Measurements from ENCODE around the gene MAGEB3. TPM values are rescaled to one million over a fixed set of nuclear protein-coding genes. Genes with fewer than 3 reads are reported as not detected.
"Not testable (repeated sequence)": the region's sequence is repeated elsewhere in the genome, so short reads cannot be mapped to it uniquely, and the experiment has no call there.

The MAGEB3 gene
- total RNA-seq = not detected

GRCh38 chrX:30230395-30230794 lies at the start of gene MAGEB3:
MAGEB3 (plus strand) TSS chrX:30230657; CDS start chrX:30235925, 5,268 bp downstream.
- Histone ChIP-seq H3K4me3 (replicated peaks in 1 of 3) (no peak within 1 kb of the TSS), H3K36me3 (no peaks in the 10 kb centered on the region), H3K27me3 (no peaks in the 10 kb centered on the region), H3K9me3 (no peaks in the 10 kb centered on the region), H3K4me1 (no peaks in the 10 kb centered on the region), H3K27ac (no peak within 1 kb of the TSS)
- TF ChIP-seq POLR2A (IDR thresholded peaks at IDR 0.05) (no peak), CTCF (IDR thresholded peaks at IDR 0.05) (no peak)
- no peak for DNase-seq
- intact Hi-C loops (cut with DNase I) = no loop called here
- 78 to 81% methylated on average over 4 of the region's 4 CpGs for WGBS, 2 donors

- Histone ChIP-seq H3K27ac (no peak overlapping the region), H3K4me3 (replicated peaks in 1 of 3) (no peak overlapping the region), H3K27me3 (no peaks in the 10 kb centered on the region), H3K4me1 (no peaks in the 10 kb centered on the region), H3K9me3 (no peaks in the 10 kb centered on the region), H3K36me3 (no peaks in the 10 kb centered on the region)
- no peak for TF ChIP-seq CTCF (IDR thresholded peaks at IDR 0.05)
- TF ChIP-seq POLR2A (IDR thresholded peaks at IDR 0.05) = no peak
- WGBS, 2 donors = 71 to 77% methylated on average over 1 of the region's 1 CpG
- intact Hi-C loops (cut with DNase I) = no loop called here
- no peak for DNase-seq
Measured at GRCh38 chrX:30181353-30181752, 49.1 kb upstream of the MAGEB3 start.

- no peaks in the 10 kb centered on the region for H3K4me1 ChIP-seq
- 72 to 73% methylated on average over 3 of the region's 3 CpGs for WGBS, 2 donors
- H3K4me3 ChIP-seq (replicated peaks in 1 of 3) = no peak overlapping the region
- H3K36me3 ChIP-seq = no peaks in the 10 kb centered on the region
- DNase-seq = no peak
- H3K27ac ChIP-seq = no peak overlapping the region
- intact Hi-C loops (cut with DNase I) = no loop called here
- H3K9me3 ChIP-seq = no peaks in the 10 kb centered on the region
- H3K27me3 ChIP-seq = no peaks in the 10 kb centered on the region
- TF ChIP-seq CTCF (IDR thresholded peaks at IDR 0.05) (no peak), POLR2A (IDR thresholded peaks at IDR 0.05) (no peak)
Measured at GRCh38 chrX:30183554-30183953, 46.9 kb upstream of the MAGEB3 start.

- intact Hi-C loops (cut with DNase I) = no loop called here
- TF ChIP-seq POLR2A (IDR thresholded peaks at IDR 0.05) = no peak
- TF ChIP-seq CTCF (IDR thresholded peaks at IDR 0.05) = no peak
- 92 to 100% methylated on average over 2 of the region's 2 CpGs for WGBS, 2 donors
Measured at GRCh38 chrX:30190426-30190825, 40.0 kb upstream of the MAGEB3 start.

GRCh38 chrX:30193910-30194309 lies 36.5 kb upstream of the MAGEB3 start:
- H3K4me3 ChIP-seq (replicated peaks in 1 of 3); DNase-seq; H3K9me3 ChIP-seq; H3K27me3 ChIP-seq; H3K27ac ChIP-seq; intact Hi-C loops (cut with DNase I); H3K4me1 ChIP-seq; H3K36me3 ChIP-seq: not testable (repeated sequence)
- WGBS, 2 donors = 78 to 91% methylated on average over 6 of the region's 6 CpGs

More at GRCh38 chrX:30190426-30190825, 40.0 kb upstream of the MAGEB3 start:
- H3K4me1 ChIP-seq = no peaks in the 10 kb centered on the region
- H3K4me3 ChIP-seq (replicated peaks in 1 of 3) = no peak overlapping the region
- H3K36me3 ChIP-seq = no peaks in the 10 kb centered on the region
- no peaks in the 10 kb centered on the region for H3K27me3 ChIP-seq
- no peak for DNase-seq
- H3K9me3 ChIP-seq = no peaks in the 10 kb centered on the region
- no peak overlapping the region for H3K27ac ChIP-seq

GRCh38 chrX:30196322-30196721 lies 34.1 kb upstream of the MAGEB3 start:
- WGBS, 2 donors = 11 to 21% methylated on average over 1 of the region's 1 CpG
- H3K9me3 ChIP-seq = no peaks in the 10 kb centered on the region

More at GRCh38 chrX:30196322-30196721, 34.1 kb upstream of the MAGEB3 start:
- Histone ChIP-seq H3K4me1 (no peaks in the 10 kb centered on the region), H3K27me3 (no peaks in the 10 kb centered on the region), H3K27ac (no peak overlapping the region), H3K4me3 (replicated peaks in 1 of 3) (no peak overlapping the region), H3K36me3 (no peaks in the 10 kb centered on the region)
- intact Hi-C loops (cut with DNase I) = no loop called here
- TF ChIP-seq CTCF (IDR thresholded peaks at IDR 0.05) (no peak), POLR2A (IDR thresholded peaks at IDR 0.05) (no peak)
- DNase-seq = no peak

Measured in thyroid gland (tissue), 4 donors.